ENCODE measurements around the gene ADGRL2. TPM values are rescaled to one million over a fixed set of nuclear protein-coding genes. Genes with fewer than 3 reads are reported as not detected.

The ADGRL2 gene
- total RNA-seq, 1 donor from 2014 or later = 126 TPM

DNA sequence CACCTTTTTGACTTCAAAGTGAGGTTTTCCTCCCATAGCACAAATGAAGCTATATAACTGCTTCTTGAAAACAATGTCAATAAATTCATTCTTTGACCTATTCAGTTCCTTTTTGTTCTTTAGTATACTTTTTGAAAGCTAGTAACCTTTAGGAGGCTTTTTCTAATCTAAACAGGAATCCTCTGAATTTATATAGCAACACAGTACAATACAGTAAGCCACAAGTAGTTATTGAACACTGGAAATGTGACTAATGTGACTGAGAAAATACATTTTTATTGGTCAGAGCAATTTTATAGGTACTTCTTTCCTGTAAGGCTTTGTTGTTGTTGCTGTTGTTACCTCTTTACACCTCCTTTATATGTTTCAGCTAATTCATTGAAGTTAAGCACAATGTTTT is 49.8 kb downstream of the ADGRL2 start:
- no peaks in the 10 kb centered on the region for H3K27me3 Mint-ChIP-seq (ENCODE audit: low read depth, unreplicated experiment)
- H4K20me1 ChIP-seq (ENCODE audit: insufficient read depth, low read length) = no peaks in the 10 kb centered on the region
- no peak overlapping the region for H2AFZ ChIP-seq (ENCODE audit: low read depth, low read length)
- H3K9me3 ChIP-seq (ENCODE audit: insufficient read depth, low read depth, low read length) = no peaks in the 10 kb centered on the region
- H3K4me2 ChIP-seq (ENCODE audit: low read length) = no peak overlapping the region
- no peaks in the 10 kb centered on the region for H3K36me3 Mint-ChIP-seq (ENCODE audit: low read depth, unreplicated experiment)
- H3K27ac ChIP-seq (ENCODE audit: low read depth, low read length) = no peak overlapping the region
- no peak overlapping the region for H3K27ac Mint-ChIP-seq (ENCODE audit: unreplicated experiment)
- no peaks in the 10 kb centered on the region for H3K27me3 ChIP-seq (ENCODE audit: insufficient read depth, low read length)
- no peaks in the 10 kb centered on the region for H3K9me3 Mint-ChIP-seq (ENCODE audit: unreplicated experiment)
- DNase-seq (ENCODE audit: low read depth) = no peak
- no peak overlapping the region for H3K9ac ChIP-seq (ENCODE audit: low read length)
- H3K4me1 Mint-ChIP-seq (ENCODE audit: low read depth, unreplicated experiment) = peaks cover 13% of the 10 kb centered on the region
- H3K79me2 ChIP-seq (ENCODE audit: insufficient read depth, low read length) = no peaks in the 10 kb centered on the region
- H3K36me3 ChIP-seq (ENCODE audit: insufficient read depth, low read length) = no peaks in the 10 kb centered on the region
- no peak overlapping the region for H3K4me3 Mint-ChIP-seq (ENCODE audit: unreplicated experiment)
- TF ChIP-seq CTCF (IDR thresholded peaks at IDR 0.05; ENCODE audit: insufficient read depth, low read depth, low read length) (no peak), EZH2 (IDR thresholded peaks at IDR 0.05; ENCODE audit: insufficient read depth, low read length) (no peak)
- no peak for FAIRE-seq
- H3K4me3 ChIP-seq (ENCODE audit: insufficient read depth, low read depth, low read length) = no peak overlapping the region
- no peaks in the 10 kb centered on the region for H3K4me1 ChIP-seq (ENCODE audit: insufficient read depth, low read length)

GRCh38 chr1:81851217-81851616 is 50.5 kb downstream of the ADGRL2 start:
- no peak overlapping the region for H3K9ac ChIP-seq (ENCODE audit: low read length)
- no peaks in the 10 kb centered on the region for H3K9me3 Mint-ChIP-seq (ENCODE audit: unreplicated experiment)
- DNase-seq (ENCODE audit: low read depth) (no peak), FAIRE-seq (no peak)
- H3K27ac Mint-ChIP-seq (ENCODE audit: unreplicated experiment) = no peak overlapping the region
- H3K4me1 ChIP-seq (ENCODE audit: insufficient read depth, low read length) = no peaks in the 10 kb centered on the region
- no peaks in the 10 kb centered on the region for H3K27me3 Mint-ChIP-seq (ENCODE audit: low read depth, unreplicated experiment)
- no peaks in the 10 kb centered on the region for H3K79me2 ChIP-seq (ENCODE audit: insufficient read depth, low read length)
- no peaks in the 10 kb centered on the region for H3K27me3 ChIP-seq (ENCODE audit: insufficient read depth, low read length)
- no peak overlapping the region for H3K4me3 Mint-ChIP-seq (ENCODE audit: unreplicated experiment)
- no peak overlapping the region for H3K4me3 ChIP-seq (ENCODE audit: insufficient read depth, low read depth, low read length)
- H3K4me1 Mint-ChIP-seq (ENCODE audit: low read depth, unreplicated experiment) = peaks cover 13% of the 10 kb centered on the region
- no peak overlapping the region for H3K27ac ChIP-seq (ENCODE audit: low read depth, low read length)
- H3K36me3 ChIP-seq (ENCODE audit: insufficient read depth, low read length) = no peaks in the 10 kb centered on the region
- H3K9me3 ChIP-seq (ENCODE audit: insufficient read depth, low read depth, low read length) = no peaks in the 10 kb centered on the region
- TF ChIP-seq EZH2 (IDR thresholded peaks at IDR 0.05; ENCODE audit: insufficient read depth, low read length) = no peak
- no peak for TF ChIP-seq CTCF (IDR thresholded peaks at IDR 0.05; ENCODE audit: insufficient read depth, low read depth, low read length)
- no peaks in the 10 kb centered on the region for H4K20me1 ChIP-seq (ENCODE audit: insufficient read depth, low read length)
- no peak overlapping the region for H3K4me2 ChIP-seq (ENCODE audit: low read length)
- H3K36me3 Mint-ChIP-seq (ENCODE audit: low read depth, unreplicated experiment) = peaks cover 2% of the 10 kb centered on the region
- no peak overlapping the region for H2AFZ ChIP-seq (ENCODE audit: low read depth, low read length)

- Histone ChIP-seq H3K27ac (ENCODE audit: low read depth, low read length) (no peak overlapping the region), H4K20me1 (ENCODE audit: insufficient read depth, low read length) (no peaks in the 10 kb centered on the region), H3K9ac (ENCODE audit: low read length) (no peak overlapping the region), H3K36me3 (ENCODE audit: insufficient read depth, low read length) (no peaks in the 10 kb centered on the region), H3K4me1 (ENCODE audit: insufficient read depth, low read length) (no peaks in the 10 kb centered on the region), H3K9me3 (ENCODE audit: insufficient read depth, low read depth, low read length) (no peaks in the 10 kb centered on the region), H3K79me2 (ENCODE audit: insufficient read depth, low read length) (no peaks in the 10 kb centered on the region), H3K4me3 (ENCODE audit: insufficient read depth, low read depth, low read length) (no peak overlapping the region), H3K27me3 (ENCODE audit: insufficient read depth, low read length) (no peaks in the 10 kb centered on the region), H2AFZ (ENCODE audit: low read depth, low read length) (no peak overlapping the region), H3K4me2 (ENCODE audit: low read length) (no peak overlapping the region)
- Mint-ChIP-seq H3K4me1 (ENCODE audit: low read depth, unreplicated experiment) (peaks cover 13% of the 10 kb centered on the region), H3K27me3 (ENCODE audit: low read depth, unreplicated experiment) (no peaks in the 10 kb centered on the region), H3K9me3 (ENCODE audit: unreplicated experiment) (no peaks in the 10 kb centered on the region), H3K27ac (ENCODE audit: unreplicated experiment) (no peak overlapping the region), H3K4me3 (ENCODE audit: unreplicated experiment) (no peak overlapping the region), H3K36me3 (ENCODE audit: low read depth, unreplicated experiment) (peaks cover 2% of the 10 kb centered on the region)
- FAIRE-seq (no peak), DNase-seq (ENCODE audit: low read depth) (no peak)
- no peak for TF ChIP-seq EZH2 (IDR thresholded peaks at IDR 0.05; ENCODE audit: insufficient read depth, low read length)
- TF ChIP-seq CTCF (IDR thresholded peaks at IDR 0.05; ENCODE audit: insufficient read depth, low read depth, low read length) = no peak
These were observed 52.2 kb downstream of the ADGRL2 start for GRCh38 chr1:81852961-81853360.

Data from astrocyte (in vitro differentiated cells and primary cell).